GM12892 (cell line): Measurements from ENCODE around the gene FLCN.
"Not testable (repeated sequence)": the region's sequence is repeated elsewhere in the genome, so short reads cannot be mapped to it uniquely, and the experiment has no call there.

ENCODE experiments used
- DNase-seq: peaks from one replicate; pipeline ENCODE4 v3.0.0; 2011; ENCODE audit not compliant: insufficient read length
- FAIRE-seq: peaks from 2 replicates; lab custom pipeline; 2011; peaks lifted over from hg19 to GRCh38; lab: Jason Lieb, UNC
- POLR2A ChIP-seq: IDR thresholded peaks from 2 replicates; pipeline ENCODE4 v1.6.1; 2011; ENCODE audit warnings: low read depth, low read length, control low read depth
- POLR2AphosphoS5 ChIP-seq: IDR thresholded peaks from 2 replicates; pipeline ENCODE4 v1.6.1; 2011; ENCODE audit warnings: low read depth, low read length, control low read depth
- TAF1 ChIP-seq: IDR thresholded peaks from 2 replicates; pipeline ENCODE4 v1.6.1; 2011; ENCODE audit warnings: low read depth, mild to moderate bottlenecking, control low read depth, low read length, borderline replicate concordance

The FLCN gene

DNA sequence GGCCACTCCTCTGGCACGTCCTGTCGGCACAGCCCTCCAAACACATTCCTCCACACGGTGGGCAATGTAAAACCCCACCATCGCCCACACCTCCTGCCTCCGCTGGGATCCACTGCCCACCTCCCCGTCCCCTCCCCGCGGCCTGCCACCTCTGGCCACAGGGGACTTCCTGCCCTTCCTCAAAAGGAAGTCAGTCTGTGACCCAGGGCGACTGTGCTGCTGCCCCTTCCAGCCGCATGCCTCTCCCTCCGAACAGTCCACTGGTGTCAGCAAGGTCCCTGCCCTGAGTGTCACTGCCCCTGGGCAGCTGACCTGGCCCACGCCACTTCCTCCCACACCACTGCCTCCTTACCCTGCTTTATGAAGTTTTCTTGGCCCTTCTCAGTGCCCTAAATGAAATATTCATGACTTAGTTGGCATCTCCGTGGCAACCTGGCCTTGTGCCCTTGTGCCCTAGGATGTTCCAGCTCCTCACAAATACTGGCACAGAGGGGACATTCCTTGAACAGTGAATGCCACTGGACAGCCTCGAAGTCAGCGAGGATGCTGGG lies 32.9 kb downstream of the FLCN start:
- FAIRE-seq (no peak), DNase-seq (no peak)
- no peak for TF ChIP-seq POLR2A
- TF ChIP-seq POLR2AphosphoS5: no peak
- TF ChIP-seq TAF1: no peak

DNA sequence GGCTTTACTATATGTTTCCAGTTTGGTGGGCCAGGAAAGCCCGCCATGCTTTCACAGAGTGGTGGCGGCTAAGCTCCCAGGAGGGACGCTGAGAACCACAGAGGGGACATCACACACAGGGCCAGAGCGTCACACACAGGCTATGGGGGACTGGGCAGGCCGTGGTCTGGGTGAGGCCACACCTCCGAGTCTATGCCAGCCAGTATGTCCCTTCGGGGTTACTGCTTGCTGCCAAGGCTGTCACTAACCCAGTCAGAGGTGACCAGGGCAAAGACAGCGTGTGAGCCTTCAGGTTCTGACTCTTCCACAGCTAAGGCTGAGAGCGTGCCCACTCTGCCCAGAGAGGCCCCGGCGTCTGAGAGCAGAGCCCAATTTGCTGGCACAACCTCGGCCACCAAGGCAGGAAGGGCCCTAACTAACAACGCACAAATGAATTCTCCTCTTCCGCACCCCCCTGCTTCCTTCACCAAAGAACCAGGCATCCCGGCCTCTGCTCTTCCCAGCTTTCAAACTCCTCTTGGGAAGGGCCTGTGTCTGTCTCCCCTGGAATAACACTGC lies 33.7 kb downstream of the FLCN start:
- DNase-seq: no peak
- TF ChIP-seq POLR2A (no peak), TAF1 (no peak)
- FAIRE-seq: no peak

DNA sequence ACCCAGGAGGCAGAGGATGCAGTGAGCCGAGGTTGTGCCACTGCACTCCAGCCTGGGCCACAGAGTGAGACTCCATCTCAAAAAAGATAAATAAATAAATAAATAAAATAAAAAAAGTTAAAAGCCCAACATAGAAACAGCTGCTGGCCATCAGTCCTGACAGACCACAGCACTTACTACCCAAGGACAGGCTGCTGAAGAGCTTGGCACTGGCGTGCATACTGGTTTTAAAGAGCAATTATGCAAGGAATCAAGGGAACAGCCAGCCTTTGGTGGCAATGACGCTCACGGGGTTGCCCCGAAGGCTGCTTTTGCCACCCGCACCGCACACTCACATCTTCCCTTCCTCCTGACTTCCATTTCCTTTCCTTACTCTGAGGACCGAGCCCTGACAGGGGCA lies 35.1 kb downstream of the FLCN start:
- TF ChIP-seq POLR2A (no peak), POLR2AphosphoS5 (no peak), TAF1 (no peak)
- DNase-seq (no peak), FAIRE-seq (no peak)

DNA sequence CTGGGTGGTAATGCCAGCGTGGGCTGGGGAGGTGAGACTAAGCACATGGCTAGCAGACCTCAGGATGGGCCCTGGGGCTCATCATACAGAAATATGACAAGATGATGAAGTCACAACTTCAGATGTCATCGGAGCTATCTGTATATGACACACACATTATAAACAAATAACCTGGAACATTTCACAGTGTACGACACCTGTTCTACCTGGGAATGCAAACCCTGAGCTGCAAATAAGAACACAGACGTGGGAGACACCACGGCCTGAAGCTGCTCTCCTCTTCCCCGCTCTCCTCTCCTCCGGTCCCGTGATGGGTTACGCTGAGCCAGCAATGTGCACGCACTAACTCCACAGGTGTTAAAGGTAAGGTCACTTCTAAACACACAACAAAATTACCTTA lies 35.7 kb downstream of the FLCN start:
- FAIRE-seq (no peak), DNase-seq (no peak)
- no peak for TF ChIP-seq TAF1
- no peak for TF ChIP-seq POLR2A
- TF ChIP-seq POLR2AphosphoS5: no peak

DNA sequence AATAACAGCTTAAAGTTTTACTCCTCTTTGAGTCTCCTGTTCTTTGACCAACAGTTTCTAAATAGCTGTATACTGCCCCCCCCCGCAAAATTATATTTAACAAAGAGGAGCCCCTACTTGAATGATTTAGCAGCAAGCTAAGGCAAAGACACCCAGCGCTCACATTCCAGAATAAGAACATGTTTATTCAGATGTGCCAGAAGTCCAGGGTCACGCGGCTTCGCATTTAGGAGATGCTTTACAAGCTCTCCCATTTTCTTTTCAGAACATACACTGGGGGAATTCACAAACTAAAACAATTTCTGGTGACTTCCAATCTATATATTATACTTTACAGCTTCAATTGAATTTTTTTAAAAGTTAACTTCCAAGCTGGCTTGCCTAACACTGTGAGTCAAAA lies 36.1 kb downstream of the FLCN start:
- DNase-seq (no peak), FAIRE-seq (no peak)
- no peak for TF ChIP-seq TAF1
- no peak for TF ChIP-seq POLR2A
- TF ChIP-seq POLR2AphosphoS5: no peak

DNA sequence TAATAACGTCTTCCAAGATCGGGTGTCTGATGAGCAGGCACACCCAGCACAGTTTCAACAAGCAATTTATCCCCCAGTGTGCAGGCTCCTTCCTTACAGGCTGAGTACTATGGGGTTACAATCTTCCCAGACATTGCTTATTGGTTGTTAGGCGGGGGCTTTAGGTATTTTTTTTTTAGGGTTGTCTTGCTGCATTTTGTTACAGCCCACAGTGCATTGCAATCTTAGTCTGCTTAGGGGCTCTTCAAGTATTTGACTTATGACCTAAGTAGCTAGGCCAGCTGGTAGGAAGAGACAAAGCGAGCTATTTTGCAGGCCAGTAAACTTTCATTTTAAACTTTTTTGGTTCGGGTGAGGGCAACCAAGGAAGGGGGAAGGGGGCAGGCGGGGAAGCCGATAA lies 36.7 kb downstream of the FLCN start:
- no peak for DNase-seq
- TF ChIP-seq POLR2AphosphoS5 (no peak), POLR2A (no peak), TAF1 (no peak)
- no peak for FAIRE-seq

DNA sequence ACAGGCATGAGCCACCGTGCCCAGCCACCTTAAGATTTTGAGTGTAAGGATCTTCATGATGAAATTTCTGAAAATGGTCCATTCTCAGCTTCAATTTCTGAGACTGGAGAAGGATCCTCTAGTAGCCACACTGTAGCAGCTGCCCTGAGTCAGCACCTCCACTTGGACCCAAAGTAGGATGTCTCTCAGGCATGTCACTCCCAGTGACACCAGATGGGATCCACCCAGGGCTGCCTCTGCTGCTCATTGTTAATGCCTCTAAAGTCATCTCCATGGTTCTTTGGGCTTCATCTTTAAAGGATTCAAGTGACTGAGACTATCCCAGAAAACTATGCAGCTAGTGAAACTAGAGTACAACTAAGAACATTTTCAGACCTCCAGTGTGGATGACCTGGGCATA lies 38.7 kb downstream of the FLCN start:
- FAIRE-seq (no peak), DNase-seq (no peak)
- TF ChIP-seq POLR2AphosphoS5: no peak
- TF ChIP-seq POLR2A: no peak
- TF ChIP-seq TAF1: no peak

DNA sequence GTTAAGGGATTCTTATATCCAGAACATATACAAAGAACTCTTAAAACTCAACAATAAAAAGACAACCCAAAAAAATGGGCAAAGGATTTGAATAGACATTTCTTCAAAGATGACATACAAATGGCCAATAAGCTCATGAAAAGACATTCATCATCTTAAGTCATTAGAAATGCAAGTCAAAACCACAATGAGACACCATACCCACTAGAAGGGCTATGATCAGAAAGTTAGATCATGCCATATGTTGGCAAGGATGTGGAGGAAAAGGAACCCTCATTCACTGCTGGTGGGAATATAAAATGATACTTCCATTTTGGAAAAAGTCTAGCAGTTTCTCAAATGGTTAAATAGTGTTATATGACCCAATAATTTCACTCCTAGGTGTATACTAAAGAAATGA lies 40.2 kb downstream of the FLCN start:
- FAIRE-seq (no peak), DNase-seq (no peak)

DNA sequence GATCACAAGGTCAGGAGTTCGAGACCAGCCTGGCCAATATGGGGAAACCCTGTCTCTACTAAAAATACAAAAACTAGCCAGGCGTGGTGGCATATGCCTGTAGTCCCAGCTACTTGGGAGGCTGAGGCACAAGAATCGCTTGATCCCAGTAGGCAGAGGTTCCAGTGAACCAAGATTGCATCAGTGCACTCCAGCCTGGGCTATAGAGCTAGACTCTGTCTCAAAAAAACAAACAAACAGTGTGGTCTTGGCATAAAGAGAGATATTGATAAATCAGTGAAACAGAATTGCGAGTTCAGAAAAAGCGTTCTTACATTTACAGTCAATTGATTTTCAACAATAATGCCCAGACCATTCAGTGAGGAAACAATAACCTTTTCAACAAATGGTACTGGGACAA lies 41.5 kb downstream of the FLCN start:
- not testable (repeated sequence) for DNase-seq
- FAIRE-seq: peak; percentile 9

More for the DNA sequence above, 40.2 kb downstream of the FLCN start:
- no peak for TF ChIP-seq POLR2A
- TF ChIP-seq TAF1: no peak
- no peak for TF ChIP-seq POLR2AphosphoS5

DNA sequence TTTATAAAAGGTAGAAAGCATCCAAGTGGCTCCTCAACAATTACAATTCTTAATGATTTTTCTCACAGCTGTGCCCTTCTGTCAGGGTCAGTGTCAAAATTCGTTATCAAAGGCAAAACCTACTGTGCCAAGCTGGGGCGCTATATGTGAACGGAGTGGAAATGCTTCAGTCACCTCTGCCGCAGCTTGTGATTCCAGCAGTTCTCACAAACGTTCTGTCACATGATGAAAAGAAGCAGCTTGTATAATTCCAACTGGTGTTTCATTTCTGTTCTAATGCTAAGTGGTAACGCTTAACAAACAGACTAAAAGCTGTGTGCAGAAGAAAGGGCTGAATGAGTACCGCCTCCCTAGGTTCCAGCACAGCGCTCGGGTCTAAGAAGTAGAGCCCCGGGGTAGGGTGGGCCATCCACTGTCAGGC lies 45.0 kb downstream of the FLCN start:
- DNase-seq (no peak), FAIRE-seq (no peak)
- TF ChIP-seq POLR2A: no peak
- no peak for TF ChIP-seq TAF1
- no peak for TF ChIP-seq POLR2AphosphoS5

DNA sequence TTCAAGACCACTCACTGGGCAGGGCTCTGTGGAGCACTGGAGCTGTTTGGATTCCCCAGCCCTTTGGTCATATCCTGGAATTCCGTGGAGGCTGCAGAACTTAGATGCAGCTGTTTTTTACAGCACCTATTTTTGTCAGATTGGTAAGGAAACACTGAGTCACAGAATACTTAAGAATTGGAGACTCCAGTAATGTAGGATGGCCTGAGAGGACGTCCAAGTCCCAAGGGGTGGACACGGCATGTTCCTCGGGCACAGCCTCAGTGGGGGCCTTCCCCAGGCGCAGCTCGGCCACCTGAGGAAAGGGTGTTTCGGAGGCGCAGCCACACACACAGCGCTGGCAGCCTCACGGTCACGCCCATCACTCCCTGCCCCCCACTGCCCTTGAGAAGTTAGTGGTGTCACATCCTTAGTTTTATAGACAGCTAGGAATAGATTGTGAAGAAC lies 45.6 kb downstream of the FLCN start:
- DNase-seq (no peak), FAIRE-seq (no peak)
- no peak for TF ChIP-seq POLR2A
- TF ChIP-seq POLR2AphosphoS5: no peak
- TF ChIP-seq TAF1: no peak

DNA sequence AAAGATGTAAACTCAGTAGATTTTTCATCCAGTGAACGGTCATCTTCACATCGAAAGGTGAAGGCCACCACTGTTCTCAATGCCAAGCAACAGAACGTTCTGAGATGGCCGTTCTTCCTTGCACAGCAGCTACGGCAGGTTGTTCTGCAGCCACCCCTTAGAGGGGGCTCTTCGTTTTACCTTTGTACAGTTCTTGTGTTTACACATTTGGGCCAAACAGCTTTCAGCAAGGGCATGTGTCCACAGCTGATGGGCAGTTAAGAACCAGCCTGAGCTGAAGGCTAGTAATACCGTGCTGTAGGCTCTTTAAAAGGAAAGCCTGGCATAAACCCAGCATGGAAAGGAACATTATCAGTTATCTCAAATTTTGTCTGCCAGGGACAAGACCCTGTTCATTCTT lies 46.8 kb downstream of the FLCN start:
- no peak for TF ChIP-seq POLR2AphosphoS5
- TF ChIP-seq POLR2A: no peak
- TF ChIP-seq TAF1: no peak
- no peak for FAIRE-seq

More for the DNA sequence above, 46.8 kb downstream of the FLCN start:
- no peak for DNase-seq
